ENCODE measurements around the gene IL18BP.

DNA sequence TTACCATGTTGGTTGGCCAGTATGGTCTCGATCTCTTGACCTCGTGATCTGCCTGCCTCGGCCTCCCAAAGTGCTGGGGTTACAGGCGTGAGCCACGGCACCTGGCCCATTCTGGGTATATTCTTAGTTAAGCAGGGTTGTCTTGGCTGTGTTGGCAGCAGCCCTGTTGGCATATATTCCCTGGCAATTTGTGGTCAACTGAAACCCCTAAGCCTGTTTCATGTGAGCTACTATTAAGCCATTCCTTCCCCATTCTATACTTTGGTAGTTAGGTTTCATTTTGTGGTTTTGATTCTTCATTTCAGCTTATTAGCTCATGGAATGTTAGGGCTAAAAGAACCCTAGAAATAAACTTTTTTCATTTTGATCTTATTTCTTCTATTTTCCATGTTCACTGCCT is 22.2 kb upstream of the IL18BP start:
- TF ChIP-seq, protein P1, sequence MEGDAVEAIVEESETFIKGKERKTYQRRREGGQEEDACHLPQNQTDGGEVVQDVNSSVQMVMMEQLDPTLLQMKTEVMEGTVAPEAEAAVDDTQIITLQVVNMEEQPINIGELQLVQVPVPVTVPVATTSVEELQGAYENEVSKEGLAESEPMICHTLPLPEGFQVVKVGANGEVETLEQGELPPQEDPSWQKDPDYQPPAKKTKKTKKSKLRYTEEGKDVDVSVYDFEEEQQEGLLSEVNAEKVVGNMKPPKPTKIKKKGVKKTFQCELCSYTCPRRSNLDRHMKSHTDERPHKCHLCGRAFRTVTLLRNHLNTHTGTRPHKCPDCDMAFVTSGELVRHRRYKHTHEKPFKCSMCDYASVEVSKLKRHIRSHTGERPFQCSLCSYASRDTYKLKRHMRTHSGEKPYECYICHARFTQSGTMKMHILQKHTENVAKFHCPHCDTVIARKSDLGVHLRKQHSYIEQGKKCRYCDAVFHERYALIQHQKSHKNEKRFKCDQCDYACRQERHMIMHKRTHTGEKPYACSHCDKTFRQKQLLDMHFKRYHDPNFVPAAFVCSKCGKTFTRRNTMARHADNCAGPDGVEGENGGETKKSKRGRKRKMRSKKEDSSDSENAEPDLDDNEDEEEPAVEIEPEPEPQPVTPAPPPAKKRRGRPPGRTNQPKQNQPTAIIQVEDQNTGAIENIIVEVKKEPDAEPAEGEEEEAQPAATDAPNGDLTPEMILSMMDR (conservative IDR thresholded peaks at IDR 0.05 in 1 of 2, IDR thresholded peaks at IDR 0.05 in 1 of 2; ENCODE audit: low read depth in 1 of 2, low read length in 2 of 2), result no peak
- TF ChIP-seq EZH2 (IDR thresholded peaks at IDR 0.05; ENCODE audit: low read length, missing control alignments), result no peak
